Measurements from ENCODE around the gene TPRN. TPM values are rescaled to one million over a fixed set of nuclear protein-coding genes. Genes with fewer than 3 reads are reported as not detected.

The TPRN gene
- 19.8 and 21.7 TPM in 2 replicates for total RNA-seq
- long read RNA-seq, partial matches to known transcripts, result 0 of 1 reads
- long read RNA-seq, other reads (novel, unspliced or antisense), result 0 of 1 reads

- no peaks in the 10 kb centered on the region for H3K9me3 Mint-ChIP-seq (ENCODE audit: unreplicated experiment)
- peak within 1 kb of the TSS; percentile 60 for H3K27ac Mint-ChIP-seq (ENCODE audit: unreplicated experiment)
- peaks cover 44% of the 10 kb centered on the region for H3K4me1 Mint-ChIP-seq (ENCODE audit: unreplicated experiment)
Measured at GRCh38 chr9:137200311-137201204, at the start of gene TPRN. Gene TPRN, minus strand, starts transcription at chr9:137200741. Its CDS starts 30 bp downstream, at chr9:137200711.

DNA sequence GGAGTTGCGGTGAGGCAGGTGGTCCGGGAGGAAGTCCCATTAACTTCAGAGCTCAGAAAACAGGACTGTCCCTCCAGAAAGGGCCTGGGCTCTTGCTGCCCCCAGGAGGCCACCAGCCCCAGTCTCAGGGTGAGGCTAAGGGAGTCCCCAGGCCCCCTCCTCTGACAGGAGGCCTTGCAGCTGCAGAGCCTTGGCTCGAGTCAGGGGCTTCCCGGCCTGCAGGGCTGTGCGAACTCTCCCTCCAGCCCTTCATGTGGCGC, 47.3 kb upstream of the TPRN start:
- Mint-ChIP-seq H3K27ac (ENCODE audit: unreplicated experiment) (no peak overlapping the region), H3K4me1 (ENCODE audit: unreplicated experiment) (peaks cover 11% of the 10 kb centered on the region), H3K4me3 (ENCODE audit: unreplicated experiment) (no peak overlapping the region), H3K9me3 (ENCODE audit: unreplicated experiment) (no peaks in the 10 kb centered on the region), H3K36me3 (ENCODE audit: unreplicated experiment) (peaks cover 1% of the 10 kb centered on the region), H3K27me3 (ENCODE audit: unreplicated experiment) (no peaks in the 10 kb centered on the region)
- DNase-seq (ENCODE audit: extremely low spot score, unreplicated experiment), result no peak
- TF ChIP-seq CTCF (IDR thresholded peaks at IDR 0.05), result no peak

More at GRCh38 chr9:137200311-137201204, at the start of gene TPRN:
- no peaks in the 10 kb centered on the region for H3K36me3 Mint-ChIP-seq (ENCODE audit: unreplicated experiment)
- no peaks in the 10 kb centered on the region for H3K27me3 Mint-ChIP-seq (ENCODE audit: unreplicated experiment)
- peak; percentile 100 for DNase-seq (ENCODE audit: extremely low spot score, unreplicated experiment)
- TF ChIP-seq CTCF (IDR thresholded peaks at IDR 0.05), result no peak
- H3K4me3 Mint-ChIP-seq (ENCODE audit: unreplicated experiment), result peak within 1 kb of the TSS; percentile 82

DNA sequence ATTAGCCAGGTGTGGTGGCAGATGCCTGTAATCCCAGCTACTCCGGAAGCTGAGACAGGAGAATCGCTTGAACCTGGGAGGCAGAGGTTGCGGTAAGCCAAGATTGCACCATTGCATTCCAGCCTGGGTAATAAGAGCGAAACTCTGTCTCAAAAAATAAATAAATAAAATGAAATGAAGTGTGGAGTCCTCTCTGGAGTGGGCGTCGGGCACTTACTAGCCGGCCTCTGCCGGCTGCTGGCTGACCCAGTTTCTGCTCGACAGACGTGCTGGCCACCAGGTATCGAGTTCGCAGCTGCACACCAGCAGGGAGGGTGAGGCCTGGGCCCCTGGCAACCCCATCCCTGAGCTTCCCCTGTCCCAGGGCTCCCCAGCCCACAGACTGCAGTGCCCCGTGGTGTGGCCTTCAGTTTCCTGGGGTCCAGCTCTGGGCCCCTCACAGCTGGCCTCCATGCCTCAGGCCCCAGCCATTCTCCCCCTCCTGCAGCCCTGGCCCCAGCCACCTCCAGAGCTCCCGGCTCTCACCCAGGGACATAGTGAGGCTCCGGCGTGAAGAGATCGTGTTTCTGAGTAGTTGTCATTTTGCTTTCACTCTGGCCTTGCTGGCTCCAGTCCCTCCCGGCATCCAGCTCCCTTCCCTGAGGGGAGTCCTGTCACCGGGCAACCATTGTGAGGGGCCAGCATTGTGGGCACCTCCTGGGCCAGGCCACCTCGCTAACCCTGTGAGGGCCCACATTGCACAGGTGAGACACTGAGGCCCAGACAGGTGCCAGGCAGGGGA, 46.8 kb upstream of the TPRN start:
- Mint-ChIP-seq H3K27ac (ENCODE audit: unreplicated experiment) (no peak overlapping the region), H3K27me3 (ENCODE audit: unreplicated experiment) (no peaks in the 10 kb centered on the region), H3K9me3 (ENCODE audit: unreplicated experiment) (no peaks in the 10 kb centered on the region), H3K36me3 (ENCODE audit: unreplicated experiment) (peaks cover 7% of the 10 kb centered on the region), H3K4me3 (ENCODE audit: unreplicated experiment) (no peak overlapping the region), H3K4me1 (ENCODE audit: unreplicated experiment) (peaks cover 17% of the 10 kb centered on the region)
- no peak for DNase-seq (ENCODE audit: extremely low spot score, unreplicated experiment)
- no peak for TF ChIP-seq CTCF (IDR thresholded peaks at IDR 0.05)

GRCh38 chr9:137245450-137246421, 45.2 kb upstream of the TPRN start:
- peaks cover 9% of the 10 kb centered on the region for H3K36me3 Mint-ChIP-seq (ENCODE audit: unreplicated experiment)
- H3K27ac Mint-ChIP-seq (ENCODE audit: unreplicated experiment), result no peak overlapping the region
- no peaks in the 10 kb centered on the region for H3K9me3 Mint-ChIP-seq (ENCODE audit: unreplicated experiment)
- DNase-seq (ENCODE audit: extremely low spot score, unreplicated experiment), result no peak
- no peak for TF ChIP-seq CTCF (IDR thresholded peaks at IDR 0.05)
- H3K27me3 Mint-ChIP-seq (ENCODE audit: unreplicated experiment), result no peaks in the 10 kb centered on the region
- H3K4me1 Mint-ChIP-seq (ENCODE audit: unreplicated experiment), result peaks cover 20% of the 10 kb centered on the region
- no peak overlapping the region for H3K4me3 Mint-ChIP-seq (ENCODE audit: unreplicated experiment)

Data from osteocyte (in vitro differentiated cells).